Eye (tissue), 1 donor: ENCODE results near the gene YES1.
"Not testable (repeated sequence)": the region's sequence is repeated elsewhere in the genome, so short reads cannot be mapped to it uniquely, and the experiment has no call there.

Experiments
- DNase-seq: peaks from one replicate; pipeline ENCODE4 v3.0.0-alpha.2; 2015

The YES1 gene

DNA sequence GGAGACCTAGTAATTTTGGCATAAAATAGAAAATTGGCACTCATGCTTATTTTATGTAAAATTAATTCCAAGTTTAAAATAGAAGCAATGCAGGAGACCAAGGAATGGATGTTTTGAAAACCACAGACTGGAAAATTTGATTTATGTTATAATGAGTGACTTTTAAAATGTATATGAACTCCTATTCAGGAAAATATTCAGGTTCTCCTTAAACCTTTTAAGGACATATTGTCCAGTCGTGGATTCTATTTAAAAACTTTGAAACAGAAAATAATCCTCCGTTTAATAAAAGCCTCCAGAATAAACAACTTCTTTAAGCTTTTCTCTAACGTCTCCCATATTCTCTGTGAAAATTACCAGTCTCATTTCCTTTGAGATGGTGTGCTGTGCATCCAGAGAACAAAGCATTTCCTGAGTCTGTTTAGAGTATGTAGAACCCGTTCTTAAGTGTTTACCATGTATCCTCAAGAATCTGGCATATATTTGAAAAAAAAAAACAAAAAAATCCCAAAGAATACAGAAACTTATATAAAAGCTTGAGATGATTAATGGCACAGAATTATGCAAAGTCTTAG lies 8.6 kb upstream of the YES1 start:
- no peak for DNase-seq

DNA sequence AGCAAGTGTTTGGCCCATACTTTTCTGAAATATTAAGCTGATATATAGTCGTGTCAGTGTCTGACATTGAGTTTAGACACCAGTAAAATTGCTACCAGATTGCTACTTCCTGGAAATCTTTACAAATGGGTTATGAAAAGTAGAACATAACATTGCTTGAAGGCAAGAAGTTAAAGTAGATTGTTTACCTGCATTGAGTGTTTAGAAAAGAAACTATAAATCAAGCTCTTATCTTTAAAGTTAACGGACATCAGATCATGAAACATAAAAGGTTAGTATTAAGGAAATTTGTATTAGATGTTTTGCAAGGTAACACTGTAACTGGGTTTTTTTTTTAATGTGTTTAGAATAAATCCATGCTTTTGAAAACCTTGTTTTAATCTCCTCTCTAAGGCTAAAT lies 4.8 kb upstream of the YES1 start:
- no peak for DNase-seq

DNA sequence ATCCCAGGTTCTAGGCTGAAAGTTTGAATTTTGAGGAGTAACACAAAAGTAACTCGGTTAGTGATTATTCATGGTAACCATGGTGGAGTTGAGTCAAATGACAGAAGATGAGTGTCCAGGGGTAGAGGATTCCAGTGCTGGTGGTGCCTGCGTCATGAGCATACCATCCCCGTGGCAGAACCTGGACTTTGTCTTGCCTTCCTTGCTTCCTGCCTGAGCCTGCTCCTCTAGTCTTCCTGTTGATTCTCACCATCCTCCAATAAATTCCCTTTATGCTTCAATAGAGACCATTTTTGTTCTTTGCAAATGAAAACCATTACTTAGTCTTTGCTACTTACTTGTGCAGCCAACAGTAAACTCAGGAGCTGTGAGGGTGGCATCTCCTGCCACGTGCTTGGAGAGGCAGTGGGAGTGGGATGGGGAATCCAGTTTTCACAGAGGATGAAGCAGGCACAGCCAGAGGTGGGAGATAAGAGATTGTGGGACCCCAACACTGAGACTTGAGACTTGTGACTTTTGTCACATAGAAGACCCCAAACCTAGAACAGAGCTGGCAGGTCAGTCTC lies 4.1 kb upstream of the YES1 start:
- DNase-seq = no peak

DNA sequence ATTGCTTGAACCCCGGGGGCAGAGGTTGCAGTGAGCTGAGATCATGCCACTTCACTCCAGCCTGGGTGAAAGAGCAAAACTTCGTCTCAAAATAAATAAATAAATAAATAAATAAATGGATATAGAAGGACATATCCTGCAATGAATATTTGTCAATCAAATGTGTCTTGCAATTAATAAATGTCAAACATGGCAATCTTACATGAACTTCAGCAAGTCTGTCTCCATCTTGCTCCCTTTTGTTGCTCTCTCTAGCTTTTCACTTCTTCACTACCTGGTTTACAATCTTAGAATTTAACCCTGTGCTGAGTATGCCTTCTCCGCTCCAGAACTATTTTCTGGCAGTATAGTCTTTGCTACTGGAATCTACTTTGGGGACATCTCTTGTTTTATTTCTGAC lies 3.3 kb upstream of the YES1 start:
- DNase-seq = no peak

DNA sequence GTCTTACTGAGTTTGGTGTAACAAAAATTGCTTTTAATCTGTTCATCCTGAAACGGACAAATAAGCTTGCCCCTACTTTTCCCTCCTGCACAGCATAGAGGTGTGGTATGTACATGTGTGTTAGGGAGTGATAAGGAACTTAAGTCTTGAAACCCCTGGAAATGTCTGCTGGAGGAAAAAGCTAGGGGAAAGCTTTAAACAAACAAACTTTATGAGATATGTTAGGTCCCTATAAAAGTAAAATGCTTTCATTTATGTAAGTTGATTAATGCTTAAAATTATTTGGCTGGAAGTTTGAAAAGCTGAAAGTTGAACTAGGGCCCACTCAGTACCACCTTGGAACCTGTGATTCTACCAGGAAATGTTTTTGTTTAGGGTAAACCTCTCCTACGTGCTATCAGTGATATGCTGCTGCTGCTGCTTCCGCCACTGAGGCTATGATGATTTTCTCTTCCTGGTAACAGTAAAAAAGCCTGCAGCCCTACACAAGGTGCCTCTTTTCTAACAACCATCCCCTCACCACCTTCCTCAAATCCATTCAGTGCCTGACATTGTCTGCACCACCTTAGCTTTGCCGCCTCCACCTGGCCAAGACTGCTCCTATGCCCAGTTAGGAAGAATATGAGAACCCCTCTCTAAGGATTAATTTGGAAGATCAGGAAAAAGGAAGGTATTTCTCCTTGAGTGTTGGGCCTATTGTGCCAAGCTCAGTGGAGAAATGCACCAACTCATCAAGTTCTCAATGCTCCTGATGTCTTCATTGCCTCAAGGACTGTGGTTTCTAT lies 2.5 kb upstream of the YES1 start:
- no peak for DNase-seq

DNA sequence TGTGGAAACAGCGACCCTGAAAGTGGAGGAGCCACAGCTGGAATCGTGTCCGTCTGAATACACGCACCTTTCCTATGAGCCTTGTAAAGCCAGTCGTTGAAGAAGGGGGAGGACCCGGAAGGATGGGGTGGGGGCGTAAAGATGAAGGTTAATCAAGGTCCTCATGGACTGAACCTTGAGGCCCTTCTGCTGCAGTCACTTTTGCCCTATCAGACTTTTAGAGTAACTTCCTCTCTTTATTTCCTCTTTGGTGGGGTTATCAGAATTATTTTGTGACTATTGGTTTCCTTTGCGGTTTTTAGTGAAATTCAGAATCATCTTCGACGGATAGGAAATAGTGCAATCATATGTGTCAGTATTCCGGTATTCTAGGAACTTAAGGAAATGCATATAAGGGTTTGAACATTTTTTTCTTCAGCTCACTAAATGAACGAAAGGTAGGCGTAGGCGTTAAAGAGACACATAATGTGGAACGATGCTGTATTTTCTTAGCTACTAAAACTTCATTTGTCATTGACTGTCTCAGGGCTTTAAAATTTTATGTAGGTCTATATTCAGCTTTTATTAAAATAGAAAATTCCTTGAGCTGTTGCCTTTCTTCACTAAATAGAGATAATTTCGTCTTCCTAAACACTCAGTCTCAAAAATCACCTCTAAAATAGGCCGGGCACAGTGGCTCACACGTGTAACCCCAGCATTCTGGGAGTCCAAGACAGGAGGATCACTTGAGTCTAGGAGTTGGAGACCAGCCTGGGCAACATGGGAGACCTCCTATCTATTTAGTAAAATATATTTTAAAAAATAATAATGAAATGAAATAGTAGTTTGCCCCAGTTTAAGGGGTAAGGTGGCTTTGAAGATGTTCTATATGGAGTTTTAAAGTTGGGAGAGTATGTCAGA lies 1.4 kb upstream of the YES1 start:
- no peak for DNase-seq

DNA sequence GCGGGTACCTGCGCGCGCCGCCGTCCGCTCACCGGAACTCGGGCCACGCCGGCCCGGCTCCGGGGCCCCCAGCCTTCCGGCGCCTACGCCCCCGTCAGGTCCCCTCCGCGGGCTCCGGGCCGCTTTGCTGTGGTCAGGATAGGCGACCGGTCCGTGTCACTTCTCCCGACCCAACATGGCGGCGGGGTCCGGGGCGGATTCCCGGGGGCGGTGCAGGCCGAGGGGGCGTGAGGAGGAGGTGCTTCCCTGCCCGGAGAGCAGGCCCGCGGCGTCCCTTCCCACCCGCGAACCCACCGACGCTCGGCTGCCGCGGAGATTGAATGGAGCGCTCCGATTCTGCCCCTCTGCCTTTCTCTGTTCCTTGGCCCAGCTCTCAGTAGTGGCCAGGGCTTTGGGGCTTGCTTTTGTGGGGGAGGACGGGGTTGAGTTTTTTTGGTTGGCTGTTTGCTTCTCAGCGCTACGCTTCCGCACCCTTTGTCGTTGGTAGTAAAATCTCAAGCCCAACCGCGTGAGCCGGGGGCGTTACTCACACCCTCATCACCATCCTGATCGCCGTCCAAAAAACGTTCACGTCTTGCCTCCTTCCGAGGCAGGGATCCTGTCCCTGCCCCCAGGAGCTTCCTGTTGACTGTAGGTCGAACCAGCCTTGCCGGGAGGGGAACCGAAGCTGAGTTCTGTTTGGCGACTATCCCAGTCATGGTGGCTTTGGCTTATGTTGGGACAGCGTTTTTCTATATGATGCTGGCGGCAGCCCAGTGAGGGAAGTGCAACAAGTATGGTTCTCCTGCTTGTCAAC lies 532 bp upstream of the YES1 start:
- peak; percentile 92 for DNase-seq

DNA sequence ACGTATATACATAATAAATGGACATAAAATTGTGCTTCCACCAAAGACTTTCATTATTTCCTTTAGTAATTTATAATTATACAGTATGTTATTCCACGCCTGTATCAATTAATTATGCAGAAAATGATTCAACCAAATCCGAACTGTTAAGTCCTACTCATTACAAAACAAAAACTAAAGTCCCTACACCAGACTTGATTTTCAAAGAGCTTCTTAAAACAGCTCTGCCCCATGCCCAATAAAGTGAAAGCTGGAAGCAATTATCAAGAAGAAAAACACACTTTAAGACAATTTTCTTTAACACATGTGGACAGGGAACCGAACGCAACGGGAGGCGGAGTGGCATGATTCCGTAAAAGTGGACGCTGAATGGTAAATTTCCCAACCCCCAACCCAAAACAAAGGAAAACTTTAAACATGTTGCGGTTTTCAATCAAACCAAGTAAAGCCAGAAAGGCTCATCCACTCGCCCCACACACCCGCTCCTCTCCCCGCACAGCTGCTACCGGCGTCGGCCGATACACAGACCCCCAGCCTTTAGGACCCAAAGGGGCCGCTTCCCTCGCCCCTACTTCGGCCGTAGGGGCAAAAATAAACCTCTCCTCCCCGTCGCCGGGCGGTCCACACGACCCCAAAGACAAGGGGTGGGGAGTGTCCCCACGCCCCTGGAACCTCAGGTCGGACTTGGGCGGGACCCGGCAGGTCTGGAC lies 705 bp downstream of the YES1 start:
- peak; percentile 83 for DNase-seq

DNA sequence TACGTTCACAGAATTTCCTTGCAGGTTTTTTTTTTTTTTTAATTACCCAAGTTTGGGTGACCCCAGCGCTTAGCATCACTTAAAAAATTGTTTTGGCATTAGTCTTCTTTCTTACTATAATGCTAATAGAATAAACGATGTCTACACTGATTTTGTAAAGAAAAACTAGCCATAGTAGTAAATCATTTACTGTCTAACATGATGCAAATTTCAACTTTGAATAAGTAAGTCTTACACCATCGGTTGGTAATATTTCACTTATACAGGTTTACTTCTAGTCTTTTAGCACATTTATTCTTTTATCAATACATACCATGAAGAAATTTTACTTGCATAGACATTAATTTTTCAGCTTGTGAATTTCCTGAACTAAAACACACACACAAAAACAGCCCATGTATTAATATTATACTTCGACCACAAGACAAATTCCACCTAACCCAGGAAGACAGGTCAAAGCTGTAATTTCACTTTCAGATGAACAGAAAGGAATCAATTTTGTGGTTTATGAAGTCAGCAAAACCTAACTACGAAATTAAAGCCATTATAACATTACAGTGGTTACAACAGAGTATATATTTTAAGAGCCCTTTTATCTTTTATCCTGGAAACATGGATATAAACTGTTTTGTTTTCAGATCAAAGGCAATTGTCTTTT lies 1.9 kb downstream of the YES1 start:
- no peak for DNase-seq

DNA sequence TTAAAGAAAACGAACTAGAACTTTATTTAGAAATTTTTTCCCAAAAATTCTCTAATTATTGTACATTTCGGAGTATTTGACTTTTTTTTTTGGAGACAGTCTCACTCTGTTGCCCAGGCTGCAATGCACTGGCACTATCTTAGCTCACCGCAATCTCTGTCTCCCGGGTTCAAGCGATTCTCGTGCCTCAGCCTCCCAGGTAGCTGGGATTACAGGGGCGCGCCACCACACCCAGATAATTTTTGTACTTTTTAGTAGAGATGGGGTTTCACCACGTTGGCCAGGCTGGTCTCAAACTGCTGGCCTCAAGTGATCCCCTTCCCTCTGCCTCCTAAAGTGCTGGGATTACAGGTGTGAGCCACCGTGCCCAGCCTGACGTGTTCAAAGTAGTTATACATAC lies 2.8 kb downstream of the YES1 start:
- DNase-seq = not testable (repeated sequence)

DNA sequence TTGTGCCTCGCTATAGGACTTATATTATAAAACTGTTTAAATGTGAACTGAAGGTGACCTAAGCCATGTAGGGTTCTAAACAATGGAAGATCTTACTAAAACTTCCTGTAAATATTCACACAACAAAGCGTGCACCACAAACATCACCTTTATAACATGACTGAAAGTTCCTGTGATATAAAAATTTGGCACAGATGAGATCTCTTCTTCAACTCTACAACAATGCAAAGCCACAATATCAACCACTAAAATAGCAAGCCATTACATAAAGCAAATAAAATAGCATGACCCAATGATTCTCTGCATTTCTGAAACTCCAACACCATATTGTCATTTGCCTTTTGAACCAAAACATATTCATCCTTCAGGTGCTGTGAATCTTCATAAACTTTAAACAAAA lies 3.5 kb downstream of the YES1 start:
- DNase-seq = no peak

DNA sequence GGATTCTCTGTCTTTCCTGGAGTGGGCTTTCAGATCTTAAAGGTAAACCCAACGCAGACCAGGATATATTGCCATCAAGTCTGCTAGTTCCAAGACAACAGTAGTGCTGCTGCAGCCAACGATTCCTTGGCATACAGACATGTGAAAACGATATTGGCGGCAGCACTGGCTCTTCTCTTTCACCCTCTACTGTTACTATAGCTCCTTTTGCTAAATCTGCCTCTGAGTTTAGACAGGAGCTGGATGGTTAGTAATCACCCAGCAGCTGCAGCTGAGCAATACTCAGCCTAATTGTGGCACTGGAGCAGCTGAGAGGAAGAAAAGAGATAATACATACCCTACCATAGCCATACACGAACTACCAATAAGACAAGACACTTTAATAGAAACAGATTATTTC lies 4.0 kb downstream of the YES1 start:
- peak; percentile 27 for DNase-seq

DNA sequence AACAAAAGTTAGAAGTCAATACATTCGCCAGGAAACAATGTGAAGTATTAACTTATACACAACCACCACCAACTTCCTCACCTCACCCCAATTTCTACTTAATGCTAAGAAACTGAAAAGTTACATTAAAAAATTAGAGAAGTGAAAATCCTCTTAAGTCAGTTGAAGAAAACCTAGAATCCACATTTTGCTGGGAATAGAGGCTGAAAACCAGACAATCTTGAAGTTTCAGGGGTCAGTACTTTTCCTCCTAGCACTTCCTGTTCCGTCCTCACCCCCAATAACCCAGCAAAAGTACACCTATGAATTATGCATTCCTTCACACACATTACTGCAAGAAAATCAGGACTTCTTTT lies 6.3 kb downstream of the YES1 start:
- no peak for DNase-seq

DNA sequence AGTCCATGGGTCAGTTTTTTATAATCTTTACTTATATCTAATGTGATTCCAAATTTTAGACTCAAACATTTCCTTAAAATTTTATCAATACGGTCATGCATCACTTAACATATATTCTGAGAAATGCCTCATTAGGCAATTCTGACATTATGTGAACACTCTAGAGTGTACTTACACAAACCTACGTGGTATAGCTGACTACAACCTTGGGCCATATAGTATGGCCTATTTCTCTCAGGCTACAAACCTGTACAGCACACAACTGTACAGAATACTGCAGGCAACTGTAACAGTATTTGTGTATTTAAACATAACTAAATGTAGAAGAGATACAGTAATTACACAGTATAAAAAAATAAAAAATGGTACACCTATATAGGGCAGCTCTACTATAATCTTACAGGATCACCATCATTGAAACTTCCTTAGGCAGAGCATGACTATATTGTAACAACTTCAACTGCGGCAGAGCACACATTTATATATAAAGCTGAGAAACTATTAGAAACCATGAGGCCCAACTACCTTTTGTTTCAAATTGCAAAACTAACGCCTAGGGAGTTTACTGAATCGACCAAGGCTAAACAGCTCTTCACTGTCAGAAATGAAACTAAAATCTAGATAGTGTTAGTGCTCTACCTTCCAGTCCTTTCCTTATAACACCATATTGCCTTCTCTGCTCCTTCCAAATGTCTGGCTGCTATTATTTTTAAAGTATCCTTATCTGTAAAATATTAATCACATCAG lies 6.9 kb downstream of the YES1 start:
- DNase-seq = no peak

DNA sequence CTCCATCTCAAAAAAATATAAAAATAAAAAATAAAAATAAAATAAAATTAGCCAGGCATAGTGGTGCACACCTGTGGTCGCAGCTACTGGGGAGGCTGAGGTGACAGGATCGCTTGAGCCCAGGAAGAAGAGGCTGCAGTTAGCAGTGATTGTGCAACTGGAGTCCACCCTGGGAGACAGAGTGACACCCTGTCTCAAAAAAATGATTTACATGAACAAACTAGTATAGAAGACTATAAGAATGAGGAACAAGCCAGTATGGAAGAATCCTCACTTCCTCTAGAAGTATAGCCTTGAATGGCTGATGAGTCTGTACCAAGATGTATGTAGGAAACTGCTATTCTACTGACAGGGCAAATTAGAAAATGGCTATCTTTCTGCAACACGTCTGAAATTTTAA lies 10.9 kb downstream of the YES1 start:
- no peak for DNase-seq

DNA sequence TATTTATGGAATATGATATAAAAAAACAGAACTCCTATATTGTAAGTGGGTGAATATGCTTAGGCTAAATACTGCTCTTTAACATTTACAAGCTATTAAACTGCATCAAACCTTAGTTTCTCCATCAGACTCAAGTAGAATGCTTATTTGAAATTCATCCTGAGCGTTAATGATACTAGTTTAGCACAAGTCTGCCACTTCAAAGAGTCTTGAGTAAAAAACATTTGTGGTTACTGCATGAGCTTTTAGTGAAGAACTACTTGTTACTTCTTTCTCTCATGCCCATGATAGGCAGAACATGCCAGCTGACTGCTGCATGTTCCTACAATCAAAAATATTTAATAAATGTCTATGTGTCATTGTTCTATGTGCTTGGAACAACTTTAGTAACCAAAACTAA lies 12.1 kb downstream of the YES1 start:
- DNase-seq = no peak

DNA sequence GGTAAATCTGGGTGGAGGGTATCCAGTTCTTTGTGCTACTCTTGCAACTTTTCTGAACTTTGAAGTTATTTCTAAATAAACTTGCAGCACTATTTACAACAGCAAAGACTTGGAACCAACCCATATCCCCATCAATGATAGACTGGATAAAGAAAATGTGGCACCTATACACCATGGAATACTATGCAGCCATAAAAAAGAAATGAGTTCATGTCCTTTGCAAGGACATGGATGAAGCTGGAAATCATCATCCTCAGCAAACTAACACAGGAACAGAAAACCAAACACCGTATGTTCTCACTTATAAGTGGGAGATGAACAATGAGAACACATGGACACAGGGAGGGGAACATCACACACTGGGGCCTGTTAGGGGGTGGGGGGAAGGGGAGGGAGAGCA lies 16.7 kb downstream of the YES1 start:
- not testable (repeated sequence) for DNase-seq

DNA sequence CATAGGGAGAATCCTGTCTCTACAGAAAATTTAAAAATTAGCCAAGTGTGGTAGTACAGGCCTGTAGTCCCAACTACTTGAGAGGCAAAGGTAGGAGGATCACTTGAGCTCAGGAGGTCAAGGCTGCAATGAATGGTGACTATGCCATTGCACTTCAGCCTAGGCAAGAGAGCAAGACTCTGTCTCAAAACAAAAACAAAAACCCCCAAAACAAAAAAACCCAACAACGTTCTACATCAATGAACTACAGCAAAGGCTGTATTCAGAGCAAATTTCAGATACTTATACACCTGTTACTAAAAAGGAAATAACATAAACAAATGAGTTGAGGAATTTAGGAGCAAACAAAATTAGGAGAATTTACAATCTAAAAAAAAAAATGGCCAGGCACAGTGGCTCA lies 22.6 kb downstream of the YES1 start:
- DNase-seq = no peak

DNA sequence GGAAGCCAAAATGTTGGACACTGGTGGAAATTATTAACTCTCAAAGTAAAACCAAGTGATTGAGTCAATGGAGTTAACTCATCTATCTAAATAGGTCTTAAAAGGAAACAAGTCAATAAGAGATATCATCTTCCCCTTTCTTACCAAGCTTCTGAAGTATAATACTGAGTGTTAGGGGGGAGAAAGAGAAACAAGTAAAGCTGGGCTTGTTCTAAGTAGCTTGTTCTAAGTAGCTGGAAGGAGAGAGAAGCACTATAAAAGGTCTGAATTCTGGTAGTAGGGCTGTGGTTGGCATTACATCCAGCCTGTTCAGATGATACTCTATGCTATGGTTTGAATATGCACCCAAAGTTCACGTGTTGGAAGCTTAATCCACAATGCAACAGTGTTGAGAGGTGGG lies 26.8 kb downstream of the YES1 start:
- DNase-seq = no peak

DNA sequence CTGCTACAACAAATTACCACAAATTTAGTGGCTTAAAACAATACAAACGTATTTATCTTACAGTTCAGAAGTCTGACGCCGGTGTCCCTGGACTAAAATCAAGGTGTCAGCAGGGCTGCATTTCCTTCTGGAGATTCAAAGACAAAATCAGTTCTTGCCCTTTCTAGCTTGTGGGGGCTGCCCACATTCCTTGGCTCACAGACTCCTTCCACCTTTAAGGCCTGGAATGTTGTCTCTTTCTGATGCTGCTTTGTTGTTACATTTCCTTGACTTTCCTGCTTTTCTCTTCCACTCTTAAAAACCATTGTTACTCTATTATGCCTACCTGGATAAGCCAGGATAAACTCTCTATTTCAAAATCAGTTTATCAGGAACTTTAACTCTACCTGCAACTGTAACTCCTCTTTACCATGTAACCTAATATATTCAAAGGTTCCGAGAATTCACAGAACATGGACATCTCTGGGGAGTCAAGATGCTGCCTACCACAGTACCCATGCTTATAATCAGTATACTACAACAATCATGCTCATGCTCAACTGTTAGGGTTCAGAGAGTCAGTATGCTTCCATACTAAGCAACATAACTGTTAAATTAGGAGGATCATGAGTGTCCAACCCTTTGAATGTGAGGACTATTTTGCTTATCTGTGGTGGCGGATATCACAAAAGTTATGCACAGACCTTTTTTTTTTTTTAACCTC lies 27.4 kb downstream of the YES1 start:
- DNase-seq = no peak
